ENCODE results near the gene ADIPOQ. TPM values are rescaled to one million over a fixed set of nuclear protein-coding genes. Genes with fewer than 3 reads are reported as not detected.
"Not testable (repeated sequence)": the region's sequence is repeated elsewhere in the genome, so short reads cannot be mapped to it uniquely, and the experiment has no call there.

ADIPOQ gene
- not detected in 2 replicates for total RNA-seq (2014; rRNA removed; shearing (Covaris generic))

- no peak for DNase-seq (ENCODE audit: low spot score)
These were observed at the start of gene ADIPOQ for GRCh38 chr3:186842426-186843038. Gene ADIPOQ, plus strand, starts transcription at chr3:186842710. Its CDS starts 10,349 bp downstream, at chr3:186853059.

- no peak for DNase-seq (ENCODE audit: low spot score)
These were observed 44.2 kb upstream of the ADIPOQ start for GRCh38 chr3:186798239-186798874.

- no peak for DNase-seq (ENCODE audit: low spot score)
These were observed 42.2 kb upstream of the ADIPOQ start for GRCh38 chr3:186800285-186800684.

GRCh38 chr3:186802701-186803100 lies 39.8 kb upstream of the ADIPOQ start:
- DNase-seq (ENCODE audit: low spot score), result no peak

GRCh38 chr3:186803447-186803846 lies 39.1 kb upstream of the ADIPOQ start:
- DNase-seq (ENCODE audit: low spot score), result not testable (repeated sequence)

- peak; percentile 73 for DNase-seq (ENCODE audit: low spot score)
These were observed 36.1 kb upstream of the ADIPOQ start, which contains the start of gene RFC4 for GRCh38 chr3:186806089-186807055. Gene RFC4, minus strand, starts transcription at chr3:186806482. Its CDS starts 1,769 bp downstream, at chr3:186804713.

GRCh38 chr3:186807231-186807630 lies 35.3 kb upstream of the ADIPOQ start:
- no peak for DNase-seq (ENCODE audit: low spot score)

- no peak for DNase-seq (ENCODE audit: low spot score)
These were observed 32.0 kb upstream of the ADIPOQ start for GRCh38 chr3:186810336-186810996.

- not testable (repeated sequence) for DNase-seq (ENCODE audit: low spot score)
These were observed 31.2 kb upstream of the ADIPOQ start for GRCh38 chr3:186811313-186811712.

- no peak for DNase-seq (ENCODE audit: low spot score)
These were observed 28.4 kb upstream of the ADIPOQ start for GRCh38 chr3:186814100-186814499.

GRCh38 chr3:186815435-186815834 lies 27.1 kb upstream of the ADIPOQ start:
- DNase-seq (ENCODE audit: low spot score), result peak; percentile 88

GRCh38 chr3:186818516-186818915 lies 24.0 kb upstream of the ADIPOQ start:
- no peak for DNase-seq (ENCODE audit: low spot score)

- no peak for DNase-seq (ENCODE audit: low spot score)
These were observed 23.6 kb upstream of the ADIPOQ start for GRCh38 chr3:186818956-186819355.

- peak; percentile 39 for DNase-seq (ENCODE audit: low spot score)
These were observed 20.8 kb upstream of the ADIPOQ start for GRCh38 chr3:186821429-186822387.

- not testable (repeated sequence) for DNase-seq (ENCODE audit: low spot score)
These were observed 20.1 kb upstream of the ADIPOQ start for GRCh38 chr3:186822388-186822759.

- no peak for DNase-seq (ENCODE audit: low spot score)
These were observed 19.1 kb upstream of the ADIPOQ start for GRCh38 chr3:186823386-186823785.

- no peak for DNase-seq (ENCODE audit: low spot score)
These were observed 17.9 kb upstream of the ADIPOQ start for GRCh38 chr3:186824430-186825139.

GRCh38 chr3:186825294-186825821 lies 17.2 kb upstream of the ADIPOQ start:
- DNase-seq (ENCODE audit: low spot score), result no peak

- no peak for DNase-seq (ENCODE audit: low spot score)
These were observed 16.6 kb upstream of the ADIPOQ start for GRCh38 chr3:186825872-186826409.
